Fibroblast of skin of back (primary cell): ENCODE data around the gene MED23.
A peak's percentile ranks its signal among the peaks of the same experiment; 100 is the strongest.

ENCODE experiments used
- DNase-seq: peaks from one replicate; pipeline ENCODE4 v3.0.0-alpha.2; 2013

MED23 gene

DNA sequence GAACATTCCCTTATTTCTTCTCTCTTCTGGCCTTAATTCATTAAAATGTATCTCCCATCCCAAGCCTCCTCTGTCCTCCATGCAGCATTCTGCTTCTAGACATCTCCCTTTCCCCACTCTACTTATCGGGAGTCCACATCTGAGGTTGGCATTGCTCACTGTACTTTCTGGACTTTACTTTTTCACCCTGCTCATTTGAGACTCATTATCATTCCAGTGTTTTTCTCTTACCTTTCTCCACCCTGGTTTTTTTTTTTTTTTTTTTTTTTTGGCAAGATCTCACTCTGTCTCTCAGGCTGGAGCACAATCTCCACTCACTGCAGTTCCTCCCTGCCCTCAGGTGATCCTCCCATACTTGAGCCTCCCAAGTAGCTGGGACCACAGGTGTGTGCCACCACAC, 13.5 kb upstream of the MED23 start:
- DNase-seq, result no peak

GRCh38 chr6:131640576-131640975, 12.5 kb upstream of the MED23 start:
- DNase-seq, result no peak

DNA sequence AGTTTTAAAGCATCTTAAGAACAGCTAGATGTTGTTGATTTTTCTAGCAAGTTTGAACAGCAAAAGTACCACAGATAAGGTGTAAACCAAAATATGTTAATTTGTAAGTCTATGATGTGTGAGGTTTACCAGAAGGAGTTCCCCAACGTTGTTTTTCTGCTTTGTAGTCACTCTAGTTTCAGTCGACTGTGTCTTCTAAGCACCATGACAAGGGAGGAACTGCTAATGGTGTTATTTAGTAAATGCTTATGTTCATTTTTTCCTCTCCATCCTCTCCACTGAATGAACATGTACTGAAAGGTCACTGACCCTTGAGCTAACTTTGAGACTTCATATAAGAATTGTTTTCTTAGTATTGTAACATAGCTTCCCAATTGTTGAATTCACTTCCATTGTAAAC, 12.1 kb upstream of the MED23 start:
- no peak for DNase-seq

DNA sequence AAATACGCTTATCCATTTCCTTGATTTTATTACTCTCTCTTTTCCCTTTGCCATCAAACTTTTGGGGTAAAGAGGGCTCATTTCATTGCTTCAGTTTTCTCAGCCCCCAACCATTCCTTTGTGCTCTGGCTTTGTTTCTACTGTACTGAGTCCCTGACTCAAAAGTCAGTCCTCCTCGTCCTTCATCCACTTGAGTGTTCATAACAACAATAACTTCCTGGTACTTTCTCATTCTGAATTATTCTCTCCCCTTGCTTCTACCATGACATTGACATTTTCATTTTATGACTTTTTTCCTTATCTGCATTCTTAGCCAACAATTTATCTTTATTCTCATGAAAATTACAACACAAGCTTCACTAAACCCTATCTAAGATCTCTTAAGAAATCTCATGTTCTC, 10.0 kb upstream of the MED23 start:
- DNase-seq, result no peak

GRCh38 chr6:131636880-131637792, 9.1 kb upstream of the MED23 start, which contains the start of gene ENPP3:
Gene ENPP3 (plus strand): TSS chr6:131637302. CDS start chr6:131637385, 83 bp downstream.
- DNase-seq, result no peak

- DNase-seq, result no peak
Observed at GRCh38 chr6:131635384-131636340, 7.6 kb upstream of the MED23 start.

GRCh38 chr6:131631625-131632289, 3.7 kb upstream of the MED23 start:
- DNase-seq, result no peak

DNA sequence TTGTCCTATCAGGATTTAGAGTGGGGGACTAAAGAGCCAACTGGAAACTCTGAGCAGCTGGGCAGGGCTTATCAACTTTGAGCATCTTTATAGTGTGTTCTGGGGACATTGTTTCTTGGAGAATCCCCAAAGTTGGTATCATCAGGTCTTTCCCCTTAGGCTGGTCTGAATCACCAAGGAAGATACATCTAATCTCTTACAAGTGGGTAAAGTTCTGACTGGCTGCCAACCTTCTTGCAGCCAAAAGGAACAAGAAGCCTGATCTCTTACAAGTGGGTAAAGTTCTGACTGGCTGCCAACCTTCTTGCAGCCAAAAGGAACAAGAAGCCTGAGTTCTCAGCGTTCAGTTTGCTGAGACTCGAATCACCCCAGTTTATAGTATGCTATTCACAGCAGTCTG, 1.6 kb upstream of the MED23 start:
- DNase-seq, result no peak

DNA sequence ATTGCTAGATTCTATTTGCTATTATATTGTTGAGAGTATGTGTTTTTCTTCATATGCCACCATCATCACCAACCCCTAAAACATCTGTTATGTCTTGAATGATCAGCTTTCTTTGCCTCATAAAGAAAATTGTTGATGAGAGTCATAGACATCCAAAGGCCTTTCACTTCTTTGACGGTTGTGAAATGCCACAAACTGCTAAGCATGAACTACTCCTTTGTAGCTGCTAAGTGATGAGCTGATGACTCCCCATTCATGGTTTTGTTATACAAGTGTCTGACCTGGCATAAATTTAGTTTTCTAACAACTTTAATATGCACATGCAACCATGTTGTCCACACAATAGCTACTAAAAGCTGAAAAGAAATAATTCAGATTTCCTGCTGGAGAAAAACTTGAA, 684 bp upstream of the MED23 start:
- no peak for DNase-seq

DNA sequence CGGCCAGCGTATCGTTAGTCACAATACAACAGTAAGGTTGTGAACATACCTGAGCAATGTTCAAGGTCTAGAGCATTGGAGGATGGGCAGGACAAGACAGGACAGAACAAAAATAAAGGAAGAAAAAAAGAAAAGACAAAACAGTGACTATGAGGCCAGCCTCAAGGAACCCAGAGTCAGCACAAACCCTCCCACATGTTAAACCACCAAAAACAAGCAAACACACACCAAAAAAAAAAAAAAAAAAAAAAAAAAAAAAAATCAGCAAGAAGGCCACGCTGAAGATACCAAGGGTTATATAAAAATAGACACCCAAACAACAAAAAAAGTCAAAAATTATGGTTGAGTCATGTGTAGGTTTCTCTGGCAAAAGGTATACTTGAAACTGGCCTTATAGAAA, 12.8 kb downstream of the MED23 start:
- DNase-seq, result no peak

DNA sequence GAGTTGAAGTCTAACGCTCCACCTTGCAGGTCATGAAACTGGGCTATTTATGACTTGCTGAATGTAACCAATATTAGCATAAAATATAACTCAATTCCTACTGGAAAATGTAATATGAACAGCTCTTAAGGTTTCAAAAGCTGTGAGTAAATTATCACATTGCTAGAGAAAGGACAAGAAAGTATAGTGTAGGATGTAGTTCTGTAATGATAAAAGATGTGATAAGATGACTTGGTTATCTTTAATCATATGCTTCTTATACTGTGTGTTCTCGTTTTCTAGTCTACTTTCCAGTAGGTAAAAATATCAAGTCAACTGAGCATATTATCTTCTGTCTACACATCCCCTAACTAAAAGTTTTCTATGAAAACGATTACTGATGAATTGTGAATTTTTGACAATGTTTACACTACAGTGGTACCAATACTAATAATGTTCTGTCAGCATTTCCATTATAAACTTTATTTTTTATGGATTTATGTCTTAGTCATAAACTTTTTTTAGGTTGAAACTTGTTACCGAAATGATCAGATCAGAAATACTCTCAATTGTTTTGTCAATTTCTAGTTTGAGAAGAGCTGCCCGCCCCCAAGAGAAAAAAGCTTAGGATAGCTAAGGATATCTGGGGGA, 14.6 kb downstream of the MED23 start:
- DNase-seq, result no peak

GRCh38 chr6:131602781-131603312, 25.2 kb downstream of the MED23 start:
- peak; percentile 82 for DNase-seq

- no peak for DNase-seq
Observed at GRCh38 chr6:131600716-131601115, 27.3 kb downstream of the MED23 start.

- peak; percentile 2 for DNase-seq
Observed at GRCh38 chr6:131597446-131597845, 30.6 kb downstream of the MED23 start.

DNA sequence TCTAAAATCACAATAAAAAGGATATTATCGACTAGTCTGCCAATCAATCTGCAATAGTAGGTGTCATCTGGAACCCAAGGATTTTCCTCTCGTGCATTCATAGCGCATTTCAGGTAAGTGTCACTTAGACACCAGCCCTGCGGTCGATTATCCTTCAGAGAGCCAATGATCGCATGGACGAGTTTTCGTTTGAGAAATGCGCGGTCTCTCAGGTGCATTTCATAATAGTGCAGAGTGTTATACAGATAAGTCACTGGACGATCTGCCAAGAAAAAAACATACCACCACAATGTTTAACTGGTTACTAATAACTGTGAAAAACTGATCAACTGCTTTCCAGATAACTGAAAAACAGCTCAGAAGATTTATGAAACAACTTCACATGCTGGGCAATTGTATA, 34.0 kb downstream of the MED23 start:
- no peak for DNase-seq

DNA sequence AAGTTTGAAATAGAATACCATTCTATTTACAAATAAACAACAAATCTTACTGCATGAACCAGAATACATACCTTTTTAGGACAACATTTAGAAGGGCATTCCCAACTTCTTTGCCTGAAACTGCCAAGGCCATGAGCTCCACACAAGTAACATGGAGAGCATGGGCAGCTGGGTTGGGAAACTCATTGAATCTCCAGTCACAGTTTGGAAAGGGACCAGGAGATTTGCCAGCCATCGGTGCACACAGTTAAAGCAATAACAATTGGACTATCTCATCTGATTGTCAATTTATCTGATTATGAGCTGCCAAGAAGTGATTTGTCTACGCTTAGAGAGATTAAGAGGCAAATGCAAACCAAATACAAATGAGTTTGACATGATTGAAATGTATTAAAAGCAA, 35.1 kb downstream of the MED23 start:
- DNase-seq, result no peak

DNA sequence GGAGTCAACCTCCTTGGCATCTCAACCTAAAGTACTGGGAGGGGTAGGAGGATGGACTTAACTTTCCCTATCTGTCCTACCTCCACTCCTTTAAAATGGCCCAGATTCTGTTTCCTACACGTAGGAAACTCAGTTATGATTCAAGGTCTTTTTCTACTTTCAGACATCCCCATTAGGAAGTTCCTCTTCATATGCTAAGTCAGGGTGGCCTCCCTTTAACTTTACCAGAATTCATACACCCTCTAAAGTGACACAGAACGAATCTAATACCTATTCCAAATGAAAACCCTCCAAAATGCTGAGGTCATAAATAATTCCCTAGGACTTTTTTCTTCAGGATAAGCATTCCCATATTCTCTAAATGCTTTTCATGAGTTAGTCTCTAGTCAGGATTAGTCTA, 39.4 kb downstream of the MED23 start:
- DNase-seq, result no peak

GRCh38 chr6:131587909-131588308, 40.1 kb downstream of the MED23 start:
- no peak for DNase-seq

GRCh38 chr6:131586543-131586942, 41.5 kb downstream of the MED23 start:
- no peak for DNase-seq

- DNase-seq, result no peak
Observed at GRCh38 chr6:131581523-131581922, 46.5 kb downstream of the MED23 start.

DNA sequence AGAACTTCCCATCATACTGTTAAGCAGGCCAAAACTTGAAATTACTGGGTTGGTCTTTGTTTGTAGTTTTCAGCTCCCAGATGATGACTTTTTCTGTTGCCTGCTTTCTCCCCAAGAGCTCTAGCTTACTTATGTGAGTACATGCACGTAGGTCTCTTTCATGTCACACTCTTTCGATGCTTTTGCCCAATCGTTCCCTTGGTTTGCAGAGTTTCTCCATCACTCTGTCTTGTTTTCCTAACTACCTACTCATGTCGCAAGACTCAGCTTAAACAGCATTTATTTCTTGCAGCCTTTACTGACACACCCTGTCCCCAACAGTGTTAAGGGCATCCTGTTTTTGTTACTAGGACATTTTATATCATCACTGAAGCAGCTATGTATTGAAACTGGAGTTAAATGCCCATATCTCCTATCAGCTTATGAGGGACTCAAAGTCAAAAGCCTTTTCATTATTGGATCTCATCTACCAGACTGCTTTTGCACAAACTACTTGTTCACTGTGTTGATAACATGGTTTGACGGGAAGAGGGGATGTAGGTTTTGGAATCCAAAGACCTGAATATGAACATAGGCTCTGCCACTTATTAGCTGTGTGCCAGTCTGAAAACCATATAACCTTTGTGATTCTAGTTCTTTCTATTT, 52.1 kb downstream of the MED23 start:
- no peak for DNase-seq

GRCh38 chr6:131574686-131575085, 53.4 kb downstream of the MED23 start:
- DNase-seq, result no peak
